Measurements from ENCODE around the gene EID2. TPM values are rescaled to one million over a fixed set of nuclear protein-coding genes. Genes with fewer than 3 reads are reported as not detected.
A peak's percentile ranks its signal among the peaks of the same experiment; 100 is the strongest.

EID2 gene
- total RNA-seq, 1 donor from 2014 or later = 15.6 TPM

GRCh38 chr19:39517432-39517831 is 22.5 kb downstream of the EID2 start:
- H3K4me1 Mint-ChIP-seq (ENCODE audit: low read depth) = peaks cover 14% of the 10 kb centered on the region
- H3K27ac Mint-ChIP-seq (ENCODE audit: unreplicated experiment) = no peak overlapping the region
- DNase-seq (ENCODE audit: low spot score) = no peak
- TF ChIP-seq CTCF (IDR thresholded peaks at IDR 0.05) = no peak
- H3K36me3 Mint-ChIP-seq (ENCODE audit: low read depth) = peaks cover 5% of the 10 kb centered on the region
- H3K4me3 Mint-ChIP-seq (ENCODE audit: unreplicated experiment) = no peak overlapping the region
- H3K9me3 Mint-ChIP-seq (ENCODE audit: low read depth) = no peaks in the 10 kb centered on the region
- peaks cover 39% of the 10 kb centered on the region for H3K27me3 Mint-ChIP-seq (ENCODE audit: low read depth)

- peaks cover 5% of the 10 kb centered on the region for H3K36me3 Mint-ChIP-seq (ENCODE audit: low read depth)
- H3K4me3 Mint-ChIP-seq (ENCODE audit: unreplicated experiment) = peak overlapping the region; percentile 6
- no peaks in the 10 kb centered on the region for H3K9me3 Mint-ChIP-seq (ENCODE audit: low read depth)
- DNase-seq (ENCODE audit: low spot score) = peak; percentile 17
- peaks cover 41% of the 10 kb centered on the region for H3K27me3 Mint-ChIP-seq (ENCODE audit: low read depth)
- TF ChIP-seq CTCF (IDR thresholded peaks at IDR 0.05) = no peak
- no peak overlapping the region for H3K27ac Mint-ChIP-seq (ENCODE audit: unreplicated experiment)
- H3K4me1 Mint-ChIP-seq (ENCODE audit: low read depth) = peaks cover 14% of the 10 kb centered on the region
These were observed 23.7 kb downstream of the EID2 start for GRCh38 chr19:39516270-39516669.

GRCh38 chr19:39515551-39516191 is 24.3 kb downstream of the EID2 start:
- Mint-ChIP-seq H3K27me3 (ENCODE audit: low read depth) (peaks cover 41% of the 10 kb centered on the region), H3K4me3 (ENCODE audit: unreplicated experiment) (peak overlapping the region; percentile 58), H3K9me3 (ENCODE audit: low read depth) (no peaks in the 10 kb centered on the region), H3K27ac (ENCODE audit: unreplicated experiment) (peak overlapping the region; percentile 49), H3K4me1 (ENCODE audit: low read depth) (peaks cover 14% of the 10 kb centered on the region), H3K36me3 (ENCODE audit: low read depth) (peaks cover 5% of the 10 kb centered on the region)
- TF ChIP-seq CTCF (IDR thresholded peaks at IDR 0.05) = no peak
- DNase-seq (ENCODE audit: low spot score) = peak; percentile 90

GRCh38 chr19:39514840-39515550 is 25.0 kb downstream of the EID2 start, which contains the start of gene SELENOV:
TSS of gene SELENOV (plus strand) at chr19:39515139. CDS start at chr19:39515213, 74 bp downstream.
- no peaks in the 10 kb centered on the region for H3K9me3 Mint-ChIP-seq (ENCODE audit: low read depth)
- peaks cover 14% of the 10 kb centered on the region for H3K4me1 Mint-ChIP-seq (ENCODE audit: low read depth)
- H3K4me3 Mint-ChIP-seq (ENCODE audit: unreplicated experiment) = peak within 1 kb of the TSS; percentile 58
- DNase-seq (ENCODE audit: low spot score) = peak; percentile 54
- TF ChIP-seq CTCF (IDR thresholded peaks at IDR 0.05) = peak; percentile 29
- peaks cover 41% of the 10 kb centered on the region for H3K27me3 Mint-ChIP-seq (ENCODE audit: low read depth)
- peak within 1 kb of the TSS; percentile 49 for H3K27ac Mint-ChIP-seq (ENCODE audit: unreplicated experiment)
- H3K36me3 Mint-ChIP-seq (ENCODE audit: low read depth) = peaks cover 5% of the 10 kb centered on the region

GRCh38 chr19:39512988-39513387 is 27.0 kb downstream of the EID2 start:
- no peak overlapping the region for H3K4me3 Mint-ChIP-seq (ENCODE audit: unreplicated experiment)
- peaks cover 38% of the 10 kb centered on the region for H3K27me3 Mint-ChIP-seq (ENCODE audit: low read depth)
- H3K36me3 Mint-ChIP-seq (ENCODE audit: low read depth) = peaks cover 5% of the 10 kb centered on the region
- DNase-seq (ENCODE audit: low spot score) = no peak
- TF ChIP-seq CTCF (IDR thresholded peaks at IDR 0.05) = no peak
- H3K27ac Mint-ChIP-seq (ENCODE audit: unreplicated experiment) = no peak overlapping the region
- H3K4me1 Mint-ChIP-seq (ENCODE audit: low read depth) = peaks cover 16% of the 10 kb centered on the region
- no peaks in the 10 kb centered on the region for H3K9me3 Mint-ChIP-seq (ENCODE audit: low read depth)
